Stromal cell of bone marrow (primary cell): Measurements from ENCODE around the gene LCN12.

Source experiments
- DNase-seq: peaks from one replicate; pipeline ENCODE4 v3.0.0-alpha.2; 2012; ENCODE audit warnings: low read depth

LCN12 gene

GRCh38 chr9:136927343-136928271, 24.5 kb upstream of the LCN12 start:
- DNase-seq = no peak

GRCh38 chr9:136928591-136928990, 23.5 kb upstream of the LCN12 start:
- DNase-seq = no peak

GRCh38 chr9:136930014-136930413, 22.1 kb upstream of the LCN12 start:
- no peak for DNase-seq

- no peak for DNase-seq
These were observed 20.4 kb upstream of the LCN12 start for GRCh38 chr9:136931611-136932130.

GRCh38 chr9:136934277-136934676, 17.8 kb upstream of the LCN12 start:
- no peak for DNase-seq

- DNase-seq = no peak
These were observed 16.4 kb upstream of the LCN12 start for GRCh38 chr9:136935651-136936050.

- no peak for DNase-seq
These were observed 15.4 kb upstream of the LCN12 start for GRCh38 chr9:136936645-136937170.

- no peak for DNase-seq
These were observed 14.7 kb upstream of the LCN12 start for GRCh38 chr9:136937186-136938001.

GRCh38 chr9:136939431-136939995, 12.6 kb upstream of the LCN12 start:
- DNase-seq = no peak

GRCh38 chr9:136939996-136940525, 12.0 kb upstream of the LCN12 start:
- DNase-seq = no peak

- DNase-seq = no peak
These were observed 11.4 kb upstream of the LCN12 start for GRCh38 chr9:136940526-136941230.

- DNase-seq = no peak
These were observed 10.6 kb upstream of the LCN12 start for GRCh38 chr9:136941231-136942111.

GRCh38 chr9:136942112-136942880, 9.8 kb upstream of the LCN12 start:
- DNase-seq = no peak

GRCh38 chr9:136942881-136943230, 9.2 kb upstream of the LCN12 start:
- no peak for DNase-seq

- peak; percentile 4 for DNase-seq
These were observed 8.5 kb upstream of the LCN12 start for GRCh38 chr9:136943291-136944211.

- peak; percentile 22 for DNase-seq
These were observed 7.9 kb upstream of the LCN12 start for GRCh38 chr9:136944212-136944518.

GRCh38 chr9:136944519-136945332, 7.3 kb upstream of the LCN12 start, which contains the start of the genes C8G and FBXW5:
Gene C8G (plus strand): TSS chr9:136945243. CDS start chr9:136945321, 78 bp downstream.
Gene FBXW5 (minus strand): TSS chr9:136944738. CDS start chr9:136944083, 655 bp downstream.
- peak; percentile 82 for DNase-seq
